ENCODE data around the gene PLIN3.

DNA sequence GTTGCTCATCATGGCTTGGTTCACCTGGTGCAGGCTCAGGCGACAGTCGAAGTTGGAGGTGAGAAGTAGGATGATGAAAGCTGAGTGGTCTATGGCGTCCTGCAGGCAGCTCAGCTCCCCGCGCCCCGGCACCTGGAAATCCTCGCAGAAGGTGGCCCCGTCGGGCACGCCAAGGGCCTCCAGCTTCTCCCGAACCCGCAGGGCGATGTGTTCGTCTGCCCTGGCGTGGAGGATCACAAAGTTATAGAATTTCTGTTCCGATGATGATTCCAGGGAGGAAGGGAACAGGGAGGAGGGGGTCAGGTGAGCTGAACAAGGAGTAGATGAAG lies 50.6 kb downstream of the PLIN3 start:
- TF ChIP-seq CTCF (conservative IDR thresholded peaks at IDR 0.05; ENCODE audit: low read length) (no peak), EZH2phosphoT487 (IDR thresholded peaks at IDR 0.05; ENCODE audit: borderline replicate concordance, low read depth, low read length) (no peak)
